ENCODE measurements around the gene ATXN7L3B. TPM values are rescaled to one million over a fixed set of nuclear protein-coding genes. Genes with fewer than 3 reads are reported as not detected.

The ATXN7L3B gene, protein sequence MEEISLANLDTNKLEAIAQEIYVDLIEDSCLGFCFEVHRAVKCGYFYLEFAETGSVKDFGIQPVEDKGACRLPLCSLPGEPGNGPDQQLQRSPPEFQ
- total RNA-seq (2022; extraction: Qiagen RNA extraction) = 12.9 to 16.2 TPM (median 15.8 TPM) in 5 replicates

GRCh38 chr12:74537707-74538385, at the start of gene ATXN7L3B:
Gene ATXN7L3B (plus strand): TSS chr12:74537835. CDS start chr12:74538113, 278 bp downstream.

Measured in A549 treated with dexamethasone at 1 μM for 4 hours (cell line).